ENCODE measurements around the gene EXOC3L2. TPM values are rescaled to one million over a fixed set of nuclear protein-coding genes. Genes with fewer than 3 reads are reported as not detected.

The EXOC3L2 gene
- total and polyA plus RNA-seq, 8 donors: 0.85 to 3.3 (median 1.3) TPM

DNA sequence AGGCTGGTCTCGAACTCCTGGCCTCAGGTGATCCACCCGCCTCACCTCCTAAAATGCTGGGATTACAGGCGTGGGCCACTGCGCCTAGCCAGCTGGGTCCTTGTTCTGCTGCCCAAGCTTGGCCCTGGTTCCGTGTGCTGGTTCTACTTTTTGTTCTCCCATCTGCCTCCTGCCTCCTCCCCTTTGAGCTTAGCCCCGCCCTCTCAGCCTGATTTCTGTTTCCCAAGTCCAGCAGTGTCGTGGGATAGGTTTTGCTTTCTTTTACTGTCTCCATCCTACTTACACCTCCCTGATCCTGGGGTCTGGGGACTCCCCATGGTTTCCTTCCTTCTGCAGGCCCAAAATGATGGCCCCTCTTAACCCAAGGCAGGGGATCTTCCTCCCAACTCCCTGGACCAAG, 64.3 kb downstream of the EXOC3L2 start:
- H3K27me3 ChIP-seq: no peaks in the 10 kb centered on the region
- intact Hi-C loops (cut with DNase I): no loop called here
- TF ChIP-seq, protein P1, sequence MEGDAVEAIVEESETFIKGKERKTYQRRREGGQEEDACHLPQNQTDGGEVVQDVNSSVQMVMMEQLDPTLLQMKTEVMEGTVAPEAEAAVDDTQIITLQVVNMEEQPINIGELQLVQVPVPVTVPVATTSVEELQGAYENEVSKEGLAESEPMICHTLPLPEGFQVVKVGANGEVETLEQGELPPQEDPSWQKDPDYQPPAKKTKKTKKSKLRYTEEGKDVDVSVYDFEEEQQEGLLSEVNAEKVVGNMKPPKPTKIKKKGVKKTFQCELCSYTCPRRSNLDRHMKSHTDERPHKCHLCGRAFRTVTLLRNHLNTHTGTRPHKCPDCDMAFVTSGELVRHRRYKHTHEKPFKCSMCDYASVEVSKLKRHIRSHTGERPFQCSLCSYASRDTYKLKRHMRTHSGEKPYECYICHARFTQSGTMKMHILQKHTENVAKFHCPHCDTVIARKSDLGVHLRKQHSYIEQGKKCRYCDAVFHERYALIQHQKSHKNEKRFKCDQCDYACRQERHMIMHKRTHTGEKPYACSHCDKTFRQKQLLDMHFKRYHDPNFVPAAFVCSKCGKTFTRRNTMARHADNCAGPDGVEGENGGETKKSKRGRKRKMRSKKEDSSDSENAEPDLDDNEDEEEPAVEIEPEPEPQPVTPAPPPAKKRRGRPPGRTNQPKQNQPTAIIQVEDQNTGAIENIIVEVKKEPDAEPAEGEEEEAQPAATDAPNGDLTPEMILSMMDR (IDR thresholded peaks at IDR 0.05): no peak
- peaks cover 0 to 6% of the 10 kb centered on the region in 2 donors for H3K36me3 ChIP-seq
- H3K27ac ChIP-seq: no peak overlapping the region
- H3K4me1 ChIP-seq: peaks cover 13 to 72% of the 10 kb centered on the region in 2 donors
- H3K9me3 ChIP-seq: no peaks in the 10 kb centered on the region
- H3K4me3 ChIP-seq: no peak overlapping the region
- no peak for DNase-seq
- no peak for ATAC-seq

GRCh38 chr19:45179892-45180370, 65.3 kb downstream of the EXOC3L2 start:
- Histone ChIP-seq H3K36me3 (peaks cover 0 to 6% of the 10 kb centered on the region in 2 donors), H3K4me1 (peaks cover 13 to 73% of the 10 kb centered on the region in 2 donors), H3K4me3 (peak overlapping the region; percentile 88 to 96), H3K9me3 (no peaks in the 10 kb centered on the region), H3K27ac (peak overlapping the region in 1 of 2 donors; percentile 97), H3K27me3 (no peaks in the 10 kb centered on the region)
- no peak for DNase-seq
- intact Hi-C loops (cut with DNase I): no loop called here
- TF ChIP-seq, protein P1 (IDR thresholded peaks at IDR 0.05): no peak
- ATAC-seq: no peak

- Histone ChIP-seq H3K27me3 (no peaks in the 10 kb centered on the region), H3K36me3 (peaks cover 0 to 6% of the 10 kb centered on the region in 2 donors), H3K27ac (peak overlapping the region; percentile 84 to 97), H3K4me1 (peaks cover 13 to 69% of the 10 kb centered on the region in 2 donors), H3K4me3 (peak overlapping the region; percentile 88 to 96), H3K9me3 (no peaks in the 10 kb centered on the region)
- intact Hi-C loops (cut with DNase I): no loop called here
- DNase-seq (peak in 3 of 4 donors; percentile 18 to 89 (median 44)), ATAC-seq (peak; percentile 2)
- TF ChIP-seq, protein P1 (IDR thresholded peaks at IDR 0.05): no peak
Observed at GRCh38 chr19:45179072-45179891, 65.9 kb downstream of the EXOC3L2 start.

DNA sequence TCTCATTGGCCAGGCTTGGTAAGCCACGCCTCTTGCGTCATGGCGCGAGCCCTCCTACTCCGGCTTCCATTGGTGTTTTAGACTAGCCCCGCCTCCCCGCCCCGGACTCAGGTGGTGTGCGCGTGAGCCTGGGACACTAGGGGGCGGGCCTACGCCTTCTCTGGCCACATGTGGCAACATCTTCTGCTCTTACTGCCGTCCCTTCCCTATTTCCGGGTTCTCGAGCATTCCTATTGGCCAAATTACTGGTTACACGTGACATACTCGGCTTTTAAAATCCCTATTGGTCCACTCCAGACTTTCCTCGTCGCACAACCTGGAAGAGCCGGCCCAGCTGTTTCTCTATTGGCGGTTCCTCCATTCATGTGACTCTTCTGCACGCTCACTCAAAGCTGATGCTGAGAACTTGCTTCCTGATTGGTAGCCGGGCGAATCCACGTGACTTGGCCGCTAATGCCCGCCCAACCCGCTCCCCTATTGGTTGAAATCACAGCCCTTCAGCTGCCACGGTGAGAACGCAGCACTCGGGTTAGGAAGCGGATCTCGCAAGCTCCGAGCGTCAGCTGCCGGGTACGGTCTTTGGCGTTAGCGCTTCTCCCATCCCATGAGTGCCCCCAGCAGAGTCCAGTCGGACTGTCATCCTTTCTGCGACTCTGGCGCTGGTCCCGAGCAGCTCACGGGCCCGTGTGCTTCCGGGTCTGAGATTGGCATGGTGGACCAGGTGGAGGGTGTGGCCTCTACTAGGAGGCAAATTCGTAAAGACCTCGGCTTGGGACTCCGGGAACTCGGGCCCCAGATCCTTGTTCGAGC, 66.7 kb downstream of the EXOC3L2 start, which contains the start of gene BLOC1S3:
Gene BLOC1S3 (plus strand): TSS at position 523 of the 810 bp plus-strand sequence. CDS start 513 bp downstream, outside the sequence.
- peak; percentile 95 for ATAC-seq
- Histone ChIP-seq H3K4me3 (peak within 1 kb of the TSS; percentile 88 to 96), H3K4me1 (peaks cover 13 to 63% of the 10 kb centered on the region in 2 donors), H3K36me3 (peaks cover 0 to 6% of the 10 kb centered on the region in 2 donors), H3K27ac (peak within 1 kb of the TSS; percentile 84 to 97), H3K9me3 (no peaks in the 10 kb centered on the region), H3K27me3 (no peaks in the 10 kb centered on the region)
- peak; percentile 99 to 100 (median 100) for DNase-seq
- TF ChIP-seq, protein P1 (IDR thresholded peaks at IDR 0.05): peak; percentile 14 to 54
- intact Hi-C loops (cut with DNase I): no loop called here

Data from left lung (tissue), 10 donors.